ENCODE measurements around the gene PNPLA5. TPM values are rescaled to one million over a fixed set of nuclear protein-coding genes. Genes with fewer than 3 reads are reported as not detected.

Gene PNPLA5
- total RNA-seq, 2 experiments from 2014 or later = not detected

- DNase-seq (no peak), ATAC-seq (ENCODE audit: poor library complexity) (no peak)
- H3K4me1 Mint-ChIP-seq (ENCODE audit: low read depth) = no peaks in the 10 kb centered on the region
- no peak overlapping the region for H3K27ac ChIP-seq (ENCODE audit: low read depth in 1 of 2, low read length in 2 of 2)
- H3K4me1 ChIP-seq (ENCODE audit: insufficient read depth, low read length) = no peaks in the 10 kb centered on the region
- no peak overlapping the region for H3K4me3 ChIP-seq (ENCODE audit: low read length)
- H3K27ac Mint-ChIP-seq = no peak overlapping the region
- no peaks in the 10 kb centered on the region for H3K27me3 ChIP-seq (ENCODE audit: control insufficient read depth in 1 of 2, insufficient read depth in 2 of 2, low read length in 2 of 2)
- intact Hi-C loops (cut with DNase I, micrococcal nuclease) = no loop called here
- H3K4me3 Mint-ChIP-seq = no peak overlapping the region
- no peaks in the 10 kb centered on the region for H3K27me3 Mint-ChIP-seq
- no peaks in the 10 kb centered on the region for H3K36me3 Mint-ChIP-seq (ENCODE audit: low read depth)
- H3K9me3 Mint-ChIP-seq = no peaks in the 10 kb centered on the region
- no peaks in the 10 kb centered on the region for H3K36me3 ChIP-seq (ENCODE audit: insufficient read depth, low read length)
- ChIA-PET POLR2A (interaction anchor here (0.6 kb wide), 1 partner anchor 1062 kb away, joined by 3 read pairs; no protein-coding TSS in a partner anchor), CTCF (no interaction called here)
- H3K9me3 ChIP-seq (ENCODE audit: control insufficient read depth in 1 of 2, insufficient read depth in 1 of 2, low read length in 2 of 2) = no peaks in the 10 kb centered on the region
- TF ChIP-seq CTCF (IDR thresholded peaks at IDR 0.05) = no peak
Measured at GRCh38 chr22:43843783-43844530, 47.9 kb downstream of the PNPLA5 start.

- no peaks in the 10 kb centered on the region for H3K4me1 Mint-ChIP-seq (ENCODE audit: low read depth)
- DNase-seq = no peak
- H3K36me3 ChIP-seq (ENCODE audit: insufficient read depth, low read length) = no peaks in the 10 kb centered on the region
- no peak for ATAC-seq (ENCODE audit: poor library complexity)
- intact Hi-C loops (cut with DNase I, micrococcal nuclease) = no loop called here
- H3K27me3 Mint-ChIP-seq = no peaks in the 10 kb centered on the region
- no peaks in the 10 kb centered on the region for H3K9me3 Mint-ChIP-seq
- no peak for TF ChIP-seq CTCF (IDR thresholded peaks at IDR 0.05)
- ChIA-PET POLR2A (no interaction called here), CTCF (no interaction called here)
- H3K27ac Mint-ChIP-seq = no peak overlapping the region
- H3K4me1 ChIP-seq (ENCODE audit: insufficient read depth, low read length) = no peaks in the 10 kb centered on the region
- H3K27ac ChIP-seq (ENCODE audit: low read depth in 1 of 2, low read length in 2 of 2) = no peak overlapping the region
- no peak overlapping the region for H3K4me3 Mint-ChIP-seq
- no peaks in the 10 kb centered on the region for H3K27me3 ChIP-seq (ENCODE audit: control insufficient read depth in 1 of 2, insufficient read depth in 2 of 2, low read length in 2 of 2)
- no peak overlapping the region for H3K4me3 ChIP-seq (ENCODE audit: low read length)
- no peaks in the 10 kb centered on the region for H3K36me3 Mint-ChIP-seq (ENCODE audit: low read depth)
- H3K9me3 ChIP-seq (ENCODE audit: control insufficient read depth in 1 of 2, insufficient read depth in 1 of 2, low read length in 2 of 2) = no peaks in the 10 kb centered on the region
Measured at GRCh38 chr22:43841742-43842141, 50.1 kb downstream of the PNPLA5 start.

GRCh38 chr22:43840851-43841250 lies 51.0 kb downstream of the PNPLA5 start:
- intact Hi-C loops (cut with DNase I, micrococcal nuclease) = no loop called here
- ATAC-seq (ENCODE audit: poor library complexity) (no peak), DNase-seq (no peak)
- no peak overlapping the region for H3K27ac ChIP-seq (ENCODE audit: low read depth in 1 of 2, low read length in 2 of 2)
- H3K27me3 Mint-ChIP-seq = no peaks in the 10 kb centered on the region
- no peaks in the 10 kb centered on the region for H3K4me1 ChIP-seq (ENCODE audit: insufficient read depth, low read length)
- no peaks in the 10 kb centered on the region for H3K9me3 Mint-ChIP-seq
- H3K4me3 ChIP-seq (ENCODE audit: low read length) = no peak overlapping the region
- TF ChIP-seq CTCF (IDR thresholded peaks at IDR 0.05) = no peak
- ChIA-PET POLR2A (no interaction called here), CTCF (no interaction called here)
- no peaks in the 10 kb centered on the region for H3K27me3 ChIP-seq (ENCODE audit: control insufficient read depth in 1 of 2, insufficient read depth in 2 of 2, low read length in 2 of 2)
- no peaks in the 10 kb centered on the region for H3K4me1 Mint-ChIP-seq (ENCODE audit: low read depth)
- no peak overlapping the region for H3K27ac Mint-ChIP-seq
- H3K4me3 Mint-ChIP-seq = no peak overlapping the region
- H3K9me3 ChIP-seq (ENCODE audit: control insufficient read depth in 1 of 2, insufficient read depth in 1 of 2, low read length in 2 of 2) = no peaks in the 10 kb centered on the region
- H3K36me3 ChIP-seq (ENCODE audit: insufficient read depth, low read length) = no peaks in the 10 kb centered on the region
- H3K36me3 Mint-ChIP-seq (ENCODE audit: low read depth) = no peaks in the 10 kb centered on the region
